ENCODE data around the gene MATN4.
"Not testable (repeated sequence)": the region's sequence is repeated elsewhere in the genome, so short reads cannot be mapped to it uniquely, and the experiment has no call there.

Gene MATN4

GRCh38 chr20:45308117-45308778 lies at the start of gene MATN4:
TSS of gene MATN4 (minus strand) at chr20:45308299. CDS start at chr20:45305582, 2,717 bp downstream.
- no peak for DNase-seq

GRCh38 chr20:45355209-45356084 lies 47.3 kb upstream of the MATN4 start:
- DNase-seq: no peak

- no peak for DNase-seq
Measured at GRCh38 chr20:45354423-45355208, 46.5 kb upstream of the MATN4 start.

GRCh38 chr20:45353746-45354145 lies 45.6 kb upstream of the MATN4 start:
- no peak for DNase-seq

GRCh38 chr20:45352729-45353128 lies 44.6 kb upstream of the MATN4 start:
- no peak for DNase-seq

- not testable (repeated sequence) for DNase-seq
Measured at GRCh38 chr20:45350795-45351194, 42.7 kb upstream of the MATN4 start.

- no peak for DNase-seq
Measured at GRCh38 chr20:45350217-45350616, 42.1 kb upstream of the MATN4 start.

GRCh38 chr20:45347936-45348778 lies 40.1 kb upstream of the MATN4 start, which contains the start of gene SDC4:
TSS of gene SDC4 (minus strand) at chr20:45348424. CDS start at chr20:45348384, 40 bp downstream.
- peak; percentile 72 for DNase-seq

GRCh38 chr20:45347297-45347935 lies 39.3 kb upstream of the MATN4 start:
- no peak for DNase-seq

GRCh38 chr20:45346851-45347250 lies 38.8 kb upstream of the MATN4 start:
- no peak for DNase-seq

GRCh38 chr20:45346291-45346718 lies 38.2 kb upstream of the MATN4 start:
- no peak for DNase-seq

- DNase-seq: no peak
Measured at GRCh38 chr20:45345104-45345936, 37.2 kb upstream of the MATN4 start.

GRCh38 chr20:45344168-45344860 lies 36.2 kb upstream of the MATN4 start:
- no peak for DNase-seq

GRCh38 chr20:45343532-45344167 lies 35.6 kb upstream of the MATN4 start:
- DNase-seq: no peak

GRCh38 chr20:45342855-45343531 lies 34.9 kb upstream of the MATN4 start:
- DNase-seq: no peak

GRCh38 chr20:45341939-45342854 lies 34.1 kb upstream of the MATN4 start:
- DNase-seq: no peak

- DNase-seq: no peak
Measured at GRCh38 chr20:45341579-45341938, 33.5 kb upstream of the MATN4 start.

GRCh38 chr20:45340951-45341350 lies 32.9 kb upstream of the MATN4 start:
- no peak for DNase-seq

Measured in CD4-positive, alpha-beta T cell treated with Interleukin-17A for 1 hour (primary cell).